Measurements from ENCODE around the gene LRRC75A.
"Not testable (repeated sequence)": the region's sequence is repeated elsewhere in the genome, so short reads cannot be mapped to it uniquely, and the experiment has no call there.

The LRRC75A gene, protein sequence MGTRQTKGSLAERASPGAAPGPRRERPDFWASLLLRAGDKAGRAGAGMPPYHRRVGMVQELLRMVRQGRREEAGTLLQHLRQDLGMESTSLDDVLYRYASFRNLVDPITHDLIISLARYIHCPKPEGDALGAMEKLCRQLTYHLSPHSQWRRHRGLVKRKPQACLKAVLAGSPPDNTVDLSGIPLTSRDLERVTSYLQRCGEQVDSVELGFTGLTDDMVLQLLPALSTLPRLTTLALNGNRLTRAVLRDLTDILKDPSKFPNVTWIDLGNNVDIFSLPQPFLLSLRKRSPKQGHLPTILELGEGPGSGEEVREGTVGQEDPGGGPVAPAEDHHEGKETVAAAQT
- long read RNA-seq, donor 1, partial matches to known transcripts: 0 of 2 reads
- long read RNA-seq, donor 1, other reads (novel, unspliced or antisense): 0 of 2 reads
- long read RNA-seq, donor 2, partial matches to known transcripts: 0 of 3 reads
- long read RNA-seq, donor 2, other reads (novel, unspliced or antisense): 0 of 3 reads
- long read RNA-seq, donor 3: 0 reads
- long read RNA-seq, donor 4, partial matches to known transcripts: 0 of 2 reads
- long read RNA-seq, donor 4, other reads (novel, unspliced or antisense): 0 of 2 reads
- long read RNA-seq, donor 5: 0 reads
- long read RNA-seq, donor 6: 0 reads
- long read RNA-seq, donor 7: 0 reads
- long read RNA-seq, donor 8, partial matches to known transcripts: 0 of 3 reads
- long read RNA-seq, donor 8, other reads (novel, unspliced or antisense): 0 of 3 reads

DNA sequence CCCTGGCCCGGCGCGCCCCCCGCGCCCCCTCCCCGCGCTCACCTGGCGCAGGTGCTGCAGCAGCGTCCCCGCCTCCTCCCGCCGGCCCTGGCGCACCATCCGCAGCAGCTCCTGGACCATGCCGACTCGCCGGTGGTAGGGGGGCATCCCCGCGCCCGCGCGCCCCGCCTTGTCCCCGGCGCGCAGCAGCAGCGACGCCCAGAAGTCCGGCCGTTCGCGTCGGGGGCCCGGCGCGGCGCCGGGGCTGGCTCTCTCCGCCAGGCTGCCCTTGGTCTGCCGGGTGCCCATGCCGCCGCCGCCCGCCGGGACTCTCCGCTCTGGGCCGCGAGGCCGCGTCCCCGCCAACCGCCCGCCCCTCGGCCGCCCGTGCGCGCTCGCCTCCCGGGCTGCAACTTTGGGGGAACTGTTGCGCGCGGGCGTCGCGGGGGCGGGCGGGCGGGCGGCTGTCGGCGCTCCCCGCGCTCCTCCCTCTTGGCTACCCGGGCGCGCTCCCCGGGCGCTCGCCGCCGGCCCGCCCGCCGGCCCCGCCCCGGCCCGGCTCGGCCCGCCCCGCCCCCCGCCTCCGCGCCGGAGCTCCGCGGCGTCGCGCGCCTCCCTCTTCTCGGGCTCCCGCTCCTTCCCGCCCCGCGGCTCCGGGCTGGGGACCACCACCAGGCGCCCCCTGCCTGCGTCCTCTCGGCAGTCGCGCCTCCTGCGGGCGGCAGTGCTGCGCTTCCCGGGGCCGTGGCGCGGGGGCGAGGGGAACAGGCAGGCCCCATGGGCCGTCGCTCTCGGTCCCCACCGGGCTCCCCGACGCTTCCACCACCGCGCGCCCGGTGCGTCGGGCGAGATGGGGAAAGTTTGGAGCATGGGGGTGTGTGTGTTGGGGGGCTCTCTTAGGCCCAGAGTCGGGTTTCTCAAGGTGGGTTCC lies at the start of gene LRRC75A:
TSS of gene LRRC75A (minus strand) at position 491 of the 910 bp plus-strand sequence. CDS start at position 288, 203 bp downstream.
- DNase-seq: peak; percentile 72

DNA sequence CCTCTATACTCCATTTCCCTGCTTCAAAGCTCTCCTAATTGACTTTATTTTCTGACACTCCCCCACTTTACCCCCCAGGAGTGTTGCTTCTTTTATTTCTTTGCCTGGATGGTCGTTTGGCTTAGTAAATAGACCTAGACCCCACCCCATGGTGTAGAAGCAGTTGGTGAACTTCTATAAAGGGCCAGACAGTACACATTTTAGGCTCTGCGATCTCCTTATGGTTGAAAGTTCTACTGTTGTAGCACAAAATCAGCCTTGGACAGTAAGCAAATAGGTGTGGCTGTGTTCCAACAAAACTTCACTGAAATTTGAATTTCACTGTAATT lies 45.1 kb upstream of the LRRC75A start:
- DNase-seq: no peak

DNA sequence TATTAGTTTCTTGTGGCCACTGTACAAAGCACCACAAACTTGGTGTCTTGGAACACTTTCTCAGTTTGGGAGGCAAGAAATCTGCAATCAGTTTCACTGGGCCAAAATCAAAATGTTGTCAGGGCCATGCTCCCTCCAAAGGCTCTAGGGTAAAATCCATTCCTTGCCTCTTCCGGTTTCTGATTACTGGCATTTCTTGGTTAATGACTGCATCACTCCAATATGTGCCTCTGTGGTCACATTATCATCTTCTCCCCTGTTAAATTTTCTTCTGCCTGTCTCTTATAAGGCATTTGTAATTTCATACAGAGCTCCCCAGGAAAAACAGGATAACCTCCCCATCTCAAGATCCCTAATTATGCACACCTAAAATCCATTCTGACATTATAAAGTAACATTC lies 42.2 kb upstream of the LRRC75A start:
- DNase-seq: no peak

DNA sequence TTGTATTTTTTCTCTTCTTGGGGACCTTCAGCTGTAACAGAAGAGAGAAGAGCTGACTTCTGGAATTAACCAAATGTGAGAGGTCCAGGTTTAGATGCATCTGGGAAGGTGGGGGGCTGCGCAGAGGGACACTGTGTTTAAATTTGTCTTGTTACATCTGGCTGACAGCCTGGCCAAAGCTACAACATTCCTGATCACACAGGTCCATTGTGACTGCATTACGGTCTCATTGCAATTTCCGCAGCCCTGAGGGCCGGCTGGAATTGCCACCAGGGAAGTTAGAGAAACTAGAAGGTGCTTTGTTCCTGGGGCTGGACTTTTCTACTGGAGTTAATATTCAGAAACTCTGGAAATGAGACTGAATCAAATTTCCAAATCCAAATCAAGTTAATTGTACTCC lies 37.9 kb upstream of the LRRC75A start:
- no peak for DNase-seq

DNA sequence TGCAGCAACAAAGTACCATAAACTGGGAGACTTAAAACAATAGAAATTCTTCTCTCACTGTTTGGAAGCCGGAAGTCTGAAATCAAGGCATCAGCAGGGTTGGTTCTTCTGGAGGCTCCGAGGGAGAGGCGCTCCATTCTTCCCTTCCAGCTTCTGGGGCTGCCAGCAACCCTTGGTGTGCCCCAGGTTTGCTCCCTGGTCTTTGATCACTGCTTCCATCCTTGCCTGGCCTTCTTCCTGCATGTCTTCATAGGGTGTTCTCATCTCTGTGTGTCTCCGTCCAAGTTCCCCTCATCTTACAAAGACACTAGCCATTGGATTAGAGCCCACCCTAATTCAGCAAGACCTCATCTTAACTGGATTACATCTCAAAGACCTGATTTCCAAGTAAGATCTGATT lies 35.3 kb upstream of the LRRC75A start:
- DNase-seq: no peak

DNA sequence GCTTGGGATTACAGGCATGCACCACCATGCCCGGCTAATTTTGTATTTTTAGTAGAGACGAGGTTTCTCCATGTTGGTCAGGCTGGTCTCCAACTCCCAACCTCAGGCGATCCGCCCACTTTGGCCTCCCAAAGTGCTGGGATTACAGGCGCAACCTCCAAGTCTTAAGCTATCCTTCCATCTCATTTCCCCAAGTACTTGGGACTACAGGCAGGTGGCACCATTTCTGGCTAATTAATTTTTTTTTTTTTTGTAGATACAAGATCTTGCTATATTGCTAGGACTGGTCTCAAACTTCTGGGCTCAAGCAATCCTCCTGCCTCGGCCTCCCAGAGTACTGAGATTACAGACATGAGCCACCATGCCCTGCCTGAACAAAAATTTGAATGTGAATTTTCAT lies 33.6 kb upstream of the LRRC75A start:
- not testable (repeated sequence) for DNase-seq

DNA sequence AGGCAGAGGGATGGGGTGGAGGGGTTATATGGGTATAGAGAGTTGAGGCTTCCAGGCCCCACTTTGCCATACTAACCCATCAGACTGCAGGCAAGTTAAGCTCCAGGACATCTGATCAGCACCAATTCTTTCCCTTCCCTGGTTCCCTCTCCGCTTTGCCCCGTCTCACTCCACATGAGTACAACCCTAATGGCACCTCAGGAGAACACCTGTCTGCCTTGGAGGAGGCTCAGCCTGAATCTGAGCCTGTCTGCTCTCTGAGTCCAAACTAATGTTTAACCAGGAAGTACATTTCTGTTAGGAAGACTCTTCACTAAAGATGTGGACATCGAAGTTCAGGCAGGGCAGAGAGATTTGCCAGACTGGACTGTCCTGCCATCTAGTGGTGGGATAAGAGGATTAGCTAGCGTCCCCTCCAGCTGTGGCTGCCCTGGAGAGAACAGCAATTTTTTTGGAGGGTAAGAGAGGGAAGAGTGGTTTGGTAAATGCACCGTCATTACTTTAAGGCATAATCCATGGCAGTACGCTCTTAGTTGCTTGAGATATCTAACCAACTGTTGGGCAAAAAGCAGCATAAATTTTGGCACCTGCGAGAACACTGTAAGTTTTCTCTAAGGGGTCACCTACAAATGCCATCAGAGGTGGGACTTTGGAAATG lies 29.2 kb upstream of the LRRC75A start:
- DNase-seq: peak; percentile 54

DNA sequence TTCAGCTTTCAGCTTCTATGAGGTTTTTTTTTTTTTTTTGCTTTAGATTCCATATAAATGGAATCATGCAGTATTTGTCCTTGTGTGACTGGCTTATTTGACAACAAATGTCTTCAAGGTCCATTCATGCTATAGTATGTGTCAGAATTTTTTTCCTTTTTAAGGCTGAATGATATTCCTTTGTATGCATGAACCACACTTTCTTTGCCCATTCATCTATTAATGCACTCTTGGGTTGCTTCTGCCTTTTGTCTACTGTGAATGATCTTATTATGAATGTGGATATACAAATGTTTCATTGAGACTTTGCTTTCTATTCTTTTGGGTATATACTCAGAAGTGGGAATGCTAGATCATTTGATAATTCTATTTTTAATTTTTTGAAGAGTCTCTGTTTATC lies 27.0 kb upstream of the LRRC75A start:
- DNase-seq: no peak

DNA sequence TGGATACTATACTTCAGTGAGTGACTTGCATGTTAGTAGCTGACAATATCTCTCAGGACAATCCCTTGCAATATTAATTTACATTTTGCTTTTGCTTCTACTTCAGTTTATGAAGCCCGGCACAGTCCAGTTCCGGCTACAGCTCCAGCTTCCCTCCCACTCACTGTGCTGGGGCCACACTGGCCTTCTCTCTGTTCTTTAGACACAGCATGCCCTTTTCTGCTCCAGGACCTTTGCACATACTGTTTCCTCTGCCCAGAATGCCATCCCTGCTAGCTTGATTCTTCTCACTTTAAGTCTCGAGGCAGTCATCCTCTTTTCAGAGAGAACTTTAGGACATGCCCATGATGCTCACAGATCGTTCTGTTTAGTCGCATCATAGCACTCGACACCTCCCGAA lies 25.5 kb upstream of the LRRC75A start:
- DNase-seq: no peak

DNA sequence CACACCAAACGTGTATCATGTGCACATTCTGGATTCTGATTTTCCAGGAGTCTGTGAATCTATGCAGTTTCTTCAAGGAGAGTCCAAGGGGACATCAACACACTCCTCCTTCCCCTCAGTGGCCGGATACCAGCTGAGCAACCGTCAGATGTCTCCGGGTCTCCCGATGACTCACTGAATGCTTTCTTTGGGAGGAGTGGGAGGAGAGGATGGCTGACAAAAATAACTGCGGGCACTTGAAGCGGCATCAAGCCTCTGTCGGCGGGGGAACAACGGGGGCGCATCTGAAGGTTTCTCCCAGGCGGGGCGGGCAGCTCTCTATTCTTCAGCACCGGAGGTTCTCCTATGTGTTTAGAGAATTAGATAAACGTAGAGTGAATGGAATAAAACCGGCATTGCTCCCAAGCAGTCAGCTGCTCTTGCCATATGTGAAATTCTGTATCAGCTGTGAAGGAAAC lies 24.6 kb upstream of the LRRC75A start:
- DNase-seq: peak; percentile 27

DNA sequence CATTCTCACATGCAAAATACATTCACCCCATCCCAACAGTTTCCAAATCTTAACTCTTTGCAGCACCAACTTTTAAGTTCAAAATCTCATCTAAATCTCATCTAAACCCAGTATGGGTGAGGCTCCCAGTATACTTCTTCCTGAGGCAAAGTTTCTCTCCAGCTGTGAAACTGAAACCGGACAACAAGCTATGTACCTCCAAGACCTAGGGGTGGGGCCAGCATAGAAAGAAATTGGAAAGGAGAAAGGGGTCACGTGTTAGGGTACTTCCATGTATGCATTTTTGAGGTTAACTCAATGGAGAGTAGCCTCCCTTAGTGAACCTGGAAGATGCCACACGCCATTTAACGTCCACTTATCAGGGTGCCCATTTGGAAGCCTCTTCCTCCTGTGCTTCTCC lies 23.9 kb upstream of the LRRC75A start:
- no peak for DNase-seq

DNA sequence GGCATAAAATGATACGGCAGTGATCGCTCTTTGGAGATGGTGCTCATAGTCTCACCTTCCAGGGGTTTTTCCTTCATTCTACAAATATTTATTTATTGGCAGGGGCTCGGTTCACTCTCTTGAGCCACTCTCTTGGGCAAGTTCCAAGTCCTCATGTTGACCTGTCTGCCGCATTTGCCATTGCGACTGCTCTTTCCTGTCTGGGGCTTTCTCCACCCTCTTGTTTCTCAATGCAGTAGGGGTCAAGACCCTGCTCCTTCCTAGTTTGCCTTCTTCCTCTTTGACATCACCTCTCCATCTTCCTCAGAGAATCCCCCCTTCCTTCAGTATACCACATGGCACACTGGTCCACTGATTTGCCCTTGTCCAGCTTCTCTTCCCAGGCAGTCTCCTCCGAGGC lies 21.9 kb upstream of the LRRC75A start:
- DNase-seq: no peak

DNA sequence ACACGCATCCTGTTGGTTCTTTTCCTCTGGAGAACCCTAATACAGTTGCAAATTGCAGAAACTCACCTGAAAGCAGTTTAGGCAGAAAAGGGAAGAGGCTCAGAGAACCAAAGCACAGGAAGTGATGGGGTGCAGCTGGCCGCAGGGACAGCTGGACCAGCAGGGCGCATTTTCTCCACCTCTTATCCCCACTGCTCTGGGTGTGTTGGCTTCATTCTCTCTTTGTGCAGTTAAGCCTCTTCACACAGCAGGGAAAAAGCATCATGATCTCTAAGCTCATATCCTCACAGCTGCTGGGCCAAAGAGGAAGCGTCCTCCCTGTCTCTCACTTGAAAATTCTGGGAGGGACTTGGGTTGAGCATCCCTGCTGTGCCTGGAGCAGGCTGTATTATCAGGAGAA lies 20.0 kb upstream of the LRRC75A start:
- DNase-seq: no peak

DNA sequence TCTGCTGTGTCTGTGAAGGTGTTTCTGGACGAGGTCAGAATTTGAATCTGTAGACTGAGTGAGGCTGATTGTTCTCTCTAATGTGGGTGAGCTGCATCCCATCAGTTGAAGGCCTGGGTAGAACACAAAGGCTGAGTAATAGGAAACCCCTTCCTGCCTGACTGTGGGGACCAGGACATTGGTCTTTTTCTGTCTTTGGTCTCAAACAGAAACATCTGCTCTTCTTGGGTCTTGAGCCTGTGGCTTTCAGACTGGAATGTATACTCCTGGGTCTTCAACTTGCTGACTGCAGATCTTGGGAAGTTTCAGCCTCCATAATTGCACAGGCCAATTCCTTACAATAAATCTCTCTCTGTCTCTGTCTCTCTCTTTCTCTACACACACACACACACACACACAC lies 19.6 kb upstream of the LRRC75A start:
- DNase-seq: no peak

DNA sequence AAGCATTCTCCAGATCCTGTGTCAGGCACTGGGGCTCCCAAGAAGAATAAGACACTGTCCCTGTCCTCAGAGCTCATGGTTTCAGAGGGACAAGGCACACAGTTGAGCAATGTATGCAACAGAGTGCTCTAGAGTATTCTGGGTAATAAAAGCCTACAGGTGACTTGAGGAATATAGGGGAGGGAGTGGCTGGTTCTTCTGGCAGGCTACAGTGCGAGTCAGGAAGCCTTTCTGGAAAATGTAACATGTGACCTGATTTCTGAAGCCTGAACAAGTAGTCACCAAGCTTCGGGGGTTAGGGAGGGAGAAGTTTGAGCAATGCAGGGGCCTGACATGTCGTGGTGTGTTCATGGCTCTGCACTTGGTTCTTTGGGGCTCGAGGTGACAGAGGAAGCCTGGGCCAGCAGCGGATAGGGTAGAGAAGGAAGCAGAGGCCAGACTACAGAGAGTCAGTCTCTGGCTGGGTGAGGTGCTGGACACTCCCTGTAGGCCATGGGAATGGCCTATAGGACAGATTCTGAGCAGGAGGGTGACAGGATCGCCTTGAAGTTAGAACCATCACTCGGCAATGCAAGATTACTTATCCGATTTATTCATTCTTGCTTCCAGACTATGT lies 16.0 kb upstream of the LRRC75A start:
- no peak for DNase-seq

DNA sequence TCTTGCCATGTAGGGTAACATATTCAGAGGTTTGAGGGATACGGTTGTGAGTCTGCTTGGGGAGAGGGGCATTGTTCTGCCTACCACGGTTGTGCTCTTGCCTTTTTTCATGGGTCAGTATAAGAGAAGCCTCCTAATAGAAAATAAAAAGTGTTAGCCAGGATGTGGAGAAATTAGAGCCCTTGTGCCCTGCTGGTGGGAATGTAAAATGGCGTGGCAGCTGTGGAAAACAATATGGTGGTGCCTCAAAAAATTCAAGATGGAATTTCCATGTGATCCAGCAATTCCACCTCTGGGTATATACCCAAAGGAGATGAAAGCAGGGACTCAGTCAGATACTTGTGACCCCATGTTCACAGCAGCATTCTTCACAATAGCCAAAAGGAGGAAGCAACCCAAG lies 14.2 kb upstream of the LRRC75A start:
- DNase-seq: no peak

DNA sequence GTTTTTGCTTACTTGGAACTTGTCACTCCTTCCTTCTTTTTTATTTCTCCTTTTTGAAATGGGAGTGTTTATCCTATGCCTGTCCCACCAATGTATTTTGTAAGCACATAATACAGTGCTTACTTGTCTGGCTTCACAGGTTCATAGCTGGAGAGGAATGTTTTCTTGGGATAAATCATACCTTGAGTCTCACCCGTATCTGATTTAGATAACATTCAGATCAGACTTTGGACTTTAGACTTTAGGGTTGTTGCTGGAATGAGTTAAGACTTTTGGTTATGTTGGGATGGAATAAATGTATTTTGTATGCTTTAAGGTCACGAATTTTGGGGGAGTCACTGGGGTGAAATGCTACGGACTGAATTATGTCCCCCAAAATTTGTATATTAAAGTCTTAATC lies 13.0 kb upstream of the LRRC75A start:
- DNase-seq: no peak

DNA sequence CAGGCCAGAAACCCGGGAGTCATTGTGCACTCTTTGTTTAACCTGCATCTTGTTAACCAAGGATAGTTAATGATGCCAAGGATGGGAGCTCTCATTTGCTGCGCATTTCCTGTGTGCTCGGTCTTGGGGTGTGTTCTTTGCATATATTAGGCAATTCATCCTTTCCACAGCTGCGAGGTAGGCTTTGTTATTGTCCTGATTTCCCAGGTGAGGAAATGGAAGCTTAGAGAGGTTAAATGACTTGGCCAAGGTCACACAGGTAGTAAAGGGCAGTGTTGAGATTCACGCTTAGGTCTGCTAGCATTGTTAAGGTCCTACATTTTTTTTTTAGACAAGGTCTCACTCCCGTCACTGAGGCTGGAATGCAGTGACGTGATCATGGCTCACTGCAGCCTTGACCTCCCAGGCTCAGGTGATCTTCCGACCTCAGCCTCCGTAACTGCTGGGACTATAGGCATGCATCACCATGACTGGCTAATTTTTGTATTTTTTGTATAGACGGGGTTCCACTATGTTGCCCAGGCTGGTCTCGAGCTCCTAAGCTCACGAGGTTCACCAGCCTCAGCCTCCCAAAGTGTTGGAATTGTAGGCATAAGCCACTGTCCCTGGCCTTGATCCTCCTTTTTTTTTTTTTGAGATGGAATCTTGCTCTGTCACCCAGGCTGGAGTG lies 5.0 kb upstream of the LRRC75A start:
- DNase-seq: no peak

DNA sequence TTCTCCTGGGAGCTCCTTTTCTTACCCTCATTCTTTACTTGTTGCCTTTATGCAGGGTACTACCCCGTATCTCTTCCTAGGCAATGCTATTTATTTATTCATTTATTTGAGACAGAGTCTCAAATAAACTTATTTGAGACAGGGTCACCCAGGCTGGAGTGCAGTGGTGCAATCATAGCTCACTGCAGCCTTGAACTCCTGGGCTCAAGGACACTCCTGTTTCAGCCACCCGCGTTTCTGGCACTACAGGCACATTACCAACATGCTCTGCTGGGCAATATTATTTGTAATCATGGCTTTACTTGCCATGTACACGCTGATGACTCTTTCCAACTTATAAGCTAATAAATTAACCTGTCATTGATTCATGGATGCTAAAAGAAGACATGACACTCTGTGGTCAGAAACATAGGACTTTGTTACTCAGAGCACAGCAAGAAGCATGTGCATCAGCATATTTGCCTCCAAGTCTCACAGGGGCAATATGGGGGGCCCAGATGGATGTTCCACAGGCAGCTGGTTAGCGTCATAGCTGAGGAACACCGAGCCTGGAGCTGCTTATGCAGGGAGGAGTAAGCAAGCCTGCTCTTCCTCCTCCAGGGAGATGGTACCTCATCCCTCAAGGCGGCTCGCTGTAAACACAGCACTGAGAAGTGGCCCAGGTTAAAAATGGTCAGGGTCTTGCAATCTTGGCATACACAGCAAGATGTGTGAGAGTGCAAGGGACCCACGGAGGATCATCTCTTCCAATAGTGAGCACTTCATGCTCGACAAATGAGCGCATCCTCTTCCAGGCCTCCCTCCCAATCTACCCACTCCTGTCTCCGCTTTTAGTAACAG lies 4.2 kb upstream of the LRRC75A start:
- no peak for DNase-seq

DNA sequence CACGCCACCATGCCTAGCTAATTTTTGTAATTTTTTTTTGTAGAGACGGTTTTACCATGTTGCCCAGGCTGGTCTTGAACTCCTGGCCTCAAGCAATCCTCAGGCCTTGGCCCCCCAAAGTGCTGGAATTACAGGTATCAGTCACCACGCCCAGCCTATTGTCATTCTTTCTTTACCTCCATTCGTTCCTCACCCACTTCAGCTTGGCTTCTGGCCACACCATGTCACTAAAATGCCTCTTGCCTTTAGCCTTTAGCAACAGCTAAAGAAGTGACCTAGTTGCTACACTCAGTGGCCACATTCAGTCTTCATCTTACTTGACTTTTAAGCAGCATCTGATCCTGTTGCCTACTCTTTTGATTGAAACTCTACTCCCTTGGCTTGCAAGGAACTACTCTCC lies 3.6 kb upstream of the LRRC75A start:
- DNase-seq: no peak

All from right kidney (tissue), 9 donors.